LNCAP (cell line): ENCODE measurements around the gene CUBN.

Experiments
- TF ChIP-seq, protein P1 (sequence below): fragments of 450-650 bp; IDR thresholded peaks from 2 replicates; pipeline ENCODE4 v1.5.1; 2017; ENCODE audit warnings: mild to moderate bottlenecking

Gene CUBN

DNA sequence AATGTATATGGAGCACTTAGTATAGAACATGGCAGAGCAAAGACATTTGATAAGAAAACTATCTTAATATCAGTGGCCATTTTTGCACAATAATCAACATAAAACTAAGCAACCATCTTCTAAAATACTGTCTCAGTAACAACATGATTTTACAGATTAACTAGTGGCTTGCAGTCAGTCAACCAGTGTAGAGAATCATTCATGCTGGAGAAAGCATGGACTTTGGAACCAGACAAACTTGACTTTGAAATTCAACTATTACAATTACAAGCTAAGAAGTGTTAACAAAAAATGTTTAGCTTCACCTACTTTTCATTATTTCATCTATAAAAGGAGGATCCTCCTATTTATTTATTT lies 27.7 kb downstream of the CUBN start:
- TF ChIP-seq, protein P1, sequence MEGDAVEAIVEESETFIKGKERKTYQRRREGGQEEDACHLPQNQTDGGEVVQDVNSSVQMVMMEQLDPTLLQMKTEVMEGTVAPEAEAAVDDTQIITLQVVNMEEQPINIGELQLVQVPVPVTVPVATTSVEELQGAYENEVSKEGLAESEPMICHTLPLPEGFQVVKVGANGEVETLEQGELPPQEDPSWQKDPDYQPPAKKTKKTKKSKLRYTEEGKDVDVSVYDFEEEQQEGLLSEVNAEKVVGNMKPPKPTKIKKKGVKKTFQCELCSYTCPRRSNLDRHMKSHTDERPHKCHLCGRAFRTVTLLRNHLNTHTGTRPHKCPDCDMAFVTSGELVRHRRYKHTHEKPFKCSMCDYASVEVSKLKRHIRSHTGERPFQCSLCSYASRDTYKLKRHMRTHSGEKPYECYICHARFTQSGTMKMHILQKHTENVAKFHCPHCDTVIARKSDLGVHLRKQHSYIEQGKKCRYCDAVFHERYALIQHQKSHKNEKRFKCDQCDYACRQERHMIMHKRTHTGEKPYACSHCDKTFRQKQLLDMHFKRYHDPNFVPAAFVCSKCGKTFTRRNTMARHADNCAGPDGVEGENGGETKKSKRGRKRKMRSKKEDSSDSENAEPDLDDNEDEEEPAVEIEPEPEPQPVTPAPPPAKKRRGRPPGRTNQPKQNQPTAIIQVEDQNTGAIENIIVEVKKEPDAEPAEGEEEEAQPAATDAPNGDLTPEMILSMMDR, result no peak

DNA sequence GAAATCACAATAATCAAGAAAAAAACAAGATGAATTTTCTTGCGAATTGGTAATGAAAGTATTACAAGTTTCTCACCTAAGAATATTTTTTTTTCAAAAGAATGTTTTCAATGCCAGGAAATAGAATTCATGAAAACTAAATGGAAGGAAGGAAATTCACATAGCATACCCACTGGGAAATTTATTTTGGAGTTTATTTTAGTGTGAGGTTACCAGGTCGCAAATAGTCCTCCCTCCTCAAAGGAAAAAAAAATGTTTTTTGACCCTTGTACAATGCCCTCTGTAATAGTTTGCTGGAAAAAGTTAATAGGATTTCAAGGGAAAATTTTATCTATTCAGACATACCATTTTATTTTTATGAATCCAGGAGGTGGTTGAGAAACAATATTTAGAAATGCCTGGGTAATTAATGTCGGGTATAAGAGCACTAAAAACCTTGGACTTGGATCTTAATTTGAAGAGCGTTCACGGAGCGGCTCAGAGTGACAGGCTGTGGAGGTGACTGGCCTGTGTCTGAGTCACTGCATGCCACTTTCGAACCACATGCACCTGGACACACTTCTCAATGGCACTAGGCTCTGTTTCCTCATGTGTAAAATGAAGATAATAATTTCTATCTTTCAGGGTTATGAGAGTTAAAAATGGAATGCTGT lies 28.2 kb downstream of the CUBN start:
- TF ChIP-seq, protein P1, result no peak

- TF ChIP-seq, protein P1, result no peak
Measured at GRCh38 chr10:17100586-17100985, 29.0 kb downstream of the CUBN start.

GRCh38 chr10:17098012-17098411 lies 31.6 kb downstream of the CUBN start:
- TF ChIP-seq, protein P1, result no peak

DNA sequence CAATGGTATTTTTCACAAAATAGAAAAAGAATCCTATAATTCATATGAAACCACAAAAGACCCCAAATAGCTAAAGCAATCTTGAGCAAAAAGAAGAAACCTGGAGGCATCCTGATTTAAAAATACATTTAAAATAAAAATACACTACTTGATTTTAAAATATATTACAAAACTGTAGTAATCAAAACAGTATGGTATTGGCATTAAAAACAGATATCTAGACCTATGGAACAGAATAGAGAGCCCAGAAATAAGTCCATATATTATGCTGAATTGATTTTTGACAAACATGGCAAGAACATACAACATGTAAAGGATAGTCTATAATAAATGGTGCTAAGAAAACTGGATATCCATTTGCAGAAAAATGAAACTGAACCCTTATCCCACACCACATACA lies 34.8 kb downstream of the CUBN start:
- TF ChIP-seq, protein P1, result no peak

GRCh38 chr10:17092986-17093803 lies 36.4 kb downstream of the CUBN start:
- TF ChIP-seq, protein P1, result no peak

DNA sequence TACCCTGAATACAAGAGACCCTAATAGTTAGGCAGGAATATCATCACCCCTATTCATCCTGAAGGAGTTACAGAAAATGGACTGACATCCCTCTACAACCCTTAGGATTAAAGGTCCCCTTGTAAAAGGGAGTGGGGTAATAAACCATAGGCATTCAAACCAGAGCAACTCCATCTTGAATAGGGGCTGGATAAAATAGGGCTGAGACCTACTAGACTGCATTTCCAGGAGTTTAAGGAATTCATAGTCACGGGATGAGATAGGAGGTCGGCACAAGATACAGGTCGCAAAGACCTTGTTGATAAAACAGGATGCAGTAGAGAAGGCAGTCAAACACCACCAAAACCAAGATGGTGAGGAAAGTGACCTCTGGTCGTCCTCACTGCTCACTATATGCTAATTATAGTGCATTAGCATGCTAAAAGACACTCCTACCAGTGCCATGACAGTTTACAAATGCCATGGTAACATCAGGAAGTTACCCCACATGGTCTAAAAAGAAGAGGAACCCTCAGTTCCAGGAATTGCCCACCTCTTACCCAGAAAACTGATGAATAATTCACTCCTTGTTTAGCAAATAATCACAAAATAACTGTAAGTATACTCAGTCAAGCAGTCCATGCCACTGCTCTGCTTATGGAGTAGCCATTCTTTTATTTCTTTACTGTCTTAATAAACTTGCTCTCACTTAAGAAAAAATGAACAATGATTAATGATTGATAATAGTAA lies 37.2 kb downstream of the CUBN start:
- TF ChIP-seq, protein P1, result no peak
